Measurements from ENCODE around the gene EPN3.

Gene EPN3

GRCh38 chr17:50498021-50498874 lies 34.3 kb upstream of the EPN3 start:
- Histone ChIP-seq H3K9me3 (ENCODE audit: control insufficient read depth, insufficient read depth, low read depth, low read length) (no peaks in the 10 kb centered on the region), H3K36me3 (ENCODE audit: control insufficient read depth in 2 of 2, insufficient read depth in 1 of 2, low read length in 2 of 2) (no peaks in the 10 kb centered on the region), H3K27ac (ENCODE audit: extremely low read depth, low read depth, low read length) (no peak overlapping the region), H3K4me1 (ENCODE audit: control insufficient read depth, insufficient read depth, low read length) (0 out of 2 replicates have a peak, but pooled peaks cover 3% of the 10 kb centered on the region), H3K4me3 (ENCODE audit: low read depth, low read length) (no peak overlapping the region)
- CTCF ChIA-PET: interaction anchor here (0.7 to 7.5 kb wide), 2 partner anchors 13 to 439 kb away, joined by 3 to 95 read pairs; no protein-coding TSS in a partner anchor
- TF ChIP-seq ZIC2 (tag by site-specific recombination; IDR thresholded peaks at IDR 0.05) (peak; percentile 60), GLI2 (tag by site-specific recombination; IDR thresholded peaks at IDR 0.05; ENCODE audit: borderline replicate concordance, low read depth) (no peak), KLF17 (tag by site-specific recombination; IDR thresholded peaks at IDR 0.05) (peak; percentile 47; the same call in 1 of the 2 replicates)
- POLR2A ChIA-PET: no interaction called here

- CTCF ChIA-PET: interaction anchor here (0.7 to 7.5 kb wide), 2 partner anchors 14 to 438 kb away, joined by 3 to 95 read pairs; no protein-coding TSS in a partner anchor
- Histone ChIP-seq H3K27ac (ENCODE audit: extremely low read depth, low read depth, low read length) (no peak overlapping the region), H3K4me3 (ENCODE audit: low read depth, low read length) (no peak overlapping the region), H3K9me3 (ENCODE audit: control insufficient read depth, insufficient read depth, low read depth, low read length) (no peaks in the 10 kb centered on the region), H3K4me1 (ENCODE audit: control insufficient read depth, insufficient read depth, low read length) (no peaks in the 10 kb centered on the region), H3K36me3 (ENCODE audit: control insufficient read depth in 2 of 2, insufficient read depth in 1 of 2, low read length in 2 of 2) (no peaks in the 10 kb centered on the region)
- POLR2A ChIA-PET: interaction anchor here (0.6 kb wide), 1 partner anchor 29 kb away, joined by 5 read pairs; no protein-coding TSS in a partner anchor
- TF ChIP-seq ZNF132 (tag by site-specific recombination; IDR thresholded peaks at IDR 0.05; ENCODE audit: borderline replicate concordance): no peak
- no peak for TF ChIP-seq KLF9 (tag by site-specific recombination; IDR thresholded peaks at IDR 0.05; ENCODE audit: low read depth)
- peak; percentile 99 for TF ChIP-seq ZNF184 (tag by site-specific recombination; IDR thresholded peaks at IDR 0.05)
Measured at GRCh38 chr17:50499270-50499669, 33.3 kb upstream of the EPN3 start.

GRCh38 chr17:50499721-50500120 lies 32.8 kb upstream of the EPN3 start:
- H3K4me3 ChIP-seq (ENCODE audit: low read depth, low read length): no peak overlapping the region
- TF ChIP-seq OVOL3 (tag by site-specific recombination; IDR thresholded peaks at IDR 0.05) (no peak), ZNF416 (tag by site-specific recombination; IDR thresholded peaks at IDR 0.05) (no peak), ZNF404 (tag by site-specific recombination; IDR thresholded peaks at IDR 0.05) (no peak), ZNF146 (tag by site-specific recombination; IDR thresholded peaks at IDR 0.05) (no peak), ZNF274 (IDR thresholded peaks at IDR 0.05; ENCODE audit: low read length) (no peak), ZNF274 (tag by site-specific recombination; IDR thresholded peaks at IDR 0.05; ENCODE audit: borderline replicate concordance) (no peak)
- CTCF ChIA-PET: interaction anchor here (0.7 to 7.5 kb wide), 2 partner anchors 14 to 25 kb away, joined by 3 to 95 read pairs; no protein-coding TSS in a partner anchor
- no peaks in the 10 kb centered on the region for H3K4me1 ChIP-seq (ENCODE audit: control insufficient read depth, insufficient read depth, low read length)
- no peaks in the 10 kb centered on the region for H3K36me3 ChIP-seq (ENCODE audit: control insufficient read depth in 2 of 2, insufficient read depth in 1 of 2, low read length in 2 of 2)
- no peak overlapping the region for H3K27ac ChIP-seq (ENCODE audit: extremely low read depth, low read depth, low read length)
- no peaks in the 10 kb centered on the region for H3K9me3 ChIP-seq (ENCODE audit: control insufficient read depth, insufficient read depth, low read depth, low read length)
- POLR2A ChIA-PET: no interaction called here

GRCh38 chr17:50501054-50501453 lies 31.5 kb upstream of the EPN3 start:
- Histone ChIP-seq H3K4me1 (ENCODE audit: control insufficient read depth, insufficient read depth, low read length) (no peaks in the 10 kb centered on the region), H3K4me3 (ENCODE audit: low read depth, low read length) (no peak overlapping the region), H3K9me3 (ENCODE audit: control insufficient read depth, insufficient read depth, low read depth, low read length) (no peaks in the 10 kb centered on the region), H3K27ac (ENCODE audit: extremely low read depth, low read depth, low read length) (no peak overlapping the region), H3K36me3 (ENCODE audit: control insufficient read depth in 2 of 2, insufficient read depth in 1 of 2, low read length in 2 of 2) (no peaks in the 10 kb centered on the region)
- peak; percentile 29 for TF ChIP-seq ZNF654 (tag by site-specific recombination; IDR thresholded peaks at IDR 0.05; ENCODE audit: low read depth)
- TF ChIP-seq EGR2 (tag by site-specific recombination; IDR thresholded peaks at IDR 0.05; ENCODE audit: low read depth): no peak
- TF ChIP-seq HIC1 (tag by site-specific recombination; IDR thresholded peaks at IDR 0.05): no peak
- POLR2A ChIA-PET: no interaction called here
- CTCF ChIA-PET: interaction anchor here (0.6 to 7.5 kb wide), 33 partner anchors 8 to 870 kb away, joined by 3 to 95 read pairs (median 4); no protein-coding TSS in a partner anchor

All from HEK293 (cell line).